Nephron (organoid): ENCODE measurements around the gene SALL3.

ENCODE experiments used
- H3K27ac Mint-ChIP-seq, 3 experiments: 2 replicates each; pipeline ENCODE4 v1.8.0; 2020; ENCODE audit warnings: mixed read lengths in 3 of 3, mild to moderate bottlenecking in 2 of 3, moderate library complexity in 1 of 3
- H3K27me3 Mint-ChIP-seq: 2 replicates; pipeline ENCODE4 v1.8.0; 2021; ENCODE audit warnings: low read depth, mild to moderate bottlenecking, moderate library complexity, mixed read lengths
- H3K36me3 Mint-ChIP-seq: 2 replicates; pipeline ENCODE4 v1.8.0; 2020; ENCODE audit warnings: low read depth, mixed read lengths
- H3K4me1 Mint-ChIP-seq: 2 replicates; pipeline ENCODE4 v1.8.0; 2020; ENCODE audit warnings: mixed read lengths
- H3K4me3 Mint-ChIP-seq, 3 experiments: 2 replicates each; pipeline ENCODE4 v1.8.0; 2020; ENCODE audit warnings: mild to moderate bottlenecking in 3 of 3, mixed read lengths in 3 of 3, moderate library complexity in 2 of 3
- H3K9me3 Mint-ChIP-seq: 2 replicates; pipeline ENCODE4 v1.8.0; 2020; ENCODE audit warnings: mixed read lengths
- TF ChIP-seq, protein P1 (sequence below), 3 experiments: fragments of 200-600 bp; sonication (generic); IDR thresholded peaks; one replicate each; pipeline ENCODE4 v1.5.0; 2021; ENCODE audit warnings: antibody characterized with exemption in 3 of 3; ENCODE audit not compliant: unreplicated experiment in 3 of 3

The SALL3 gene

DNA sequence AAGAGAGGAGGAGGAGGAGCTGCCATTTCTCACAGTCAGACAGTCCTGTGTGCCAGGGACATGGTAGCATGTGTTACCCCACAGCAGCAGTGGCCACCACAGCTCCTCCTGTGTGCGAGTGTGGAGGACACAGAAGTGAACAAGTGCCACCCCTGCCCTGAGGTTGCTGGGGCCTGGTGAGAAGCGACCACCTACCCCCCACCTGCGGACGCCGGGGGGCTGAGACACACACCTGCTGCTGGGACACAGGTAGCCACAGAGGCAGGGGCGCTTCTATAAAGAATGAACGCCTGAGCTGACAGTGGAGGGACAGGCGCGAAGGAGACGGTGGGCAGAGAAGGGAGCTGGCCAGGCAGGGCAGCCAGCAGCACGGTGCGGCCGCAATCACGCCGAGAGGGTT, 32.3 kb upstream of the SALL3 start:
- no peaks in the 10 kb centered on the region for H3K9me3 Mint-ChIP-seq
- H3K27ac Mint-ChIP-seq, result no peak overlapping the region
- no peaks in the 10 kb centered on the region for H3K4me1 Mint-ChIP-seq
- H3K4me3 Mint-ChIP-seq, result no peak overlapping the region
- TF ChIP-seq, protein P1, sequence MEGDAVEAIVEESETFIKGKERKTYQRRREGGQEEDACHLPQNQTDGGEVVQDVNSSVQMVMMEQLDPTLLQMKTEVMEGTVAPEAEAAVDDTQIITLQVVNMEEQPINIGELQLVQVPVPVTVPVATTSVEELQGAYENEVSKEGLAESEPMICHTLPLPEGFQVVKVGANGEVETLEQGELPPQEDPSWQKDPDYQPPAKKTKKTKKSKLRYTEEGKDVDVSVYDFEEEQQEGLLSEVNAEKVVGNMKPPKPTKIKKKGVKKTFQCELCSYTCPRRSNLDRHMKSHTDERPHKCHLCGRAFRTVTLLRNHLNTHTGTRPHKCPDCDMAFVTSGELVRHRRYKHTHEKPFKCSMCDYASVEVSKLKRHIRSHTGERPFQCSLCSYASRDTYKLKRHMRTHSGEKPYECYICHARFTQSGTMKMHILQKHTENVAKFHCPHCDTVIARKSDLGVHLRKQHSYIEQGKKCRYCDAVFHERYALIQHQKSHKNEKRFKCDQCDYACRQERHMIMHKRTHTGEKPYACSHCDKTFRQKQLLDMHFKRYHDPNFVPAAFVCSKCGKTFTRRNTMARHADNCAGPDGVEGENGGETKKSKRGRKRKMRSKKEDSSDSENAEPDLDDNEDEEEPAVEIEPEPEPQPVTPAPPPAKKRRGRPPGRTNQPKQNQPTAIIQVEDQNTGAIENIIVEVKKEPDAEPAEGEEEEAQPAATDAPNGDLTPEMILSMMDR (IDR thresholded peaks at IDR 0.05; ENCODE audit: unreplicated experiment in 3 of 3), result no peak
- H3K36me3 Mint-ChIP-seq, result no peaks in the 10 kb centered on the region
- peaks cover 10% of the 10 kb centered on the region for H3K27me3 Mint-ChIP-seq

DNA sequence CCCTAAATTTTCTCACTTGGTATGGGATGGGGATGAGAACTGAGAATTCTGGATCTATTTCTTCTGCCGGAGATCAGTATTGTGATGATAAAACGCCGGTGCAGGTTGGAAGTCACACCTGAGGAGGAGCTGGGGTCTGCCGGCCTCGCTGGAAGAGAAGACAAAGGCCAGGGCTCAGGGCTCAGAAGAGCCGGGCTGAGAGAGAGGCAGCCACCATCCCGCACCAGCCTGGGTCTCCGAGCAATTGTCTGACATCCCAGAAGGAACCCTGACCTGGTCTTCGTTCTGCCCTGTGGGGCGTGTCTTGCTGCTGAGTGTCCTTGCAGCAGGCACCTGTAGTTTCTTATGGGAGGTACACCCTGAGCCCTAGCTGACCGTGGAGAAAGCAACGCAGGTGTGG, 31.4 kb upstream of the SALL3 start:
- Mint-ChIP-seq H3K4me3 (no peak overlapping the region), H3K9me3 (no peaks in the 10 kb centered on the region), H3K4me1 (no peaks in the 10 kb centered on the region), H3K27me3 (peaks cover 10% of the 10 kb centered on the region), H3K27ac (no peak overlapping the region), H3K36me3 (no peaks in the 10 kb centered on the region)
- TF ChIP-seq, protein P1 (IDR thresholded peaks at IDR 0.05; ENCODE audit: unreplicated experiment in 3 of 3), result no peak

DNA sequence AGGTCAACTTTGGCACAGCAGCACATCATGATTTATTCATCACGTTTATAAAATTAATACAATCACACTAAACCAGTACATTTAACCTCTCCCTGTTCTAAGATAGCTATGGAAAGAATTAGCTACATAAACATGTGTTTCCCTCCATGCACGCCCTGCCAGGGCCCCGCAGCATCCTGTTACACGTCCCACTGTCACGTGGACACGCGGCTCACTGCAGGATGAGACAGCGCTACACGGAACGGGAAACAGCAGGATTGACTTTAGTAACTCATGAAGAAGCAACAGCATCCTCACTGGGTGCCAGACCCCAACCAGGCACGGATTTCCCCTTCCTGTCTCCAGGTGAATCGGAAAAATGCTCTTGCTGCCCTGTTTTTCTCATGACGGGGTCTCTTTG, 30.9 kb upstream of the SALL3 start:
- H3K27me3 Mint-ChIP-seq, result peaks cover 10% of the 10 kb centered on the region
- no peaks in the 10 kb centered on the region for H3K36me3 Mint-ChIP-seq
- H3K4me1 Mint-ChIP-seq, result no peaks in the 10 kb centered on the region
- TF ChIP-seq, protein P1 (IDR thresholded peaks at IDR 0.05; ENCODE audit: unreplicated experiment in 3 of 3), result no peak
- H3K4me3 Mint-ChIP-seq, result no peak overlapping the region
- no peak overlapping the region for H3K27ac Mint-ChIP-seq
- H3K9me3 Mint-ChIP-seq, result no peaks in the 10 kb centered on the region

DNA sequence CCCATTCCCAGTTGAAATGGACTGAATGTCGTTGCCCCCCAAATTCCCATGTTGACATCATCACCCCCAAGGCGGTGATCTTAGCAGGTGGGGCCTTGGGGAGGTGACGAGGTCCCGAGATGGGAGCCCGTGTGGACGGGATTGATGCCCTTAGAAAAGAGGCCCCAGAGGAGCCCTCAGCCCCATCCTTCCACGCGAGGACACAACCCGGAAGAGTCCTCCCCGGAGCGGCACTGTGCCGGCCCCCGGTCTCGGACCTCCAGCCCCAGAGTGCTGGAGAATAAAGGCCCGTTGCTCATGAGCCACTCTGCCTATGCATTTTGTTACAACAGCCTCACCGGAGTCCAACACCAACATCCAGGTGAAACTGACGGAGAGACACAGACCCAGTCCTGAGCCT, 30.4 kb upstream of the SALL3 start:
- H3K27me3 Mint-ChIP-seq, result peaks cover 10% of the 10 kb centered on the region
- H3K27ac Mint-ChIP-seq, result no peak overlapping the region
- H3K36me3 Mint-ChIP-seq, result no peaks in the 10 kb centered on the region

DNA sequence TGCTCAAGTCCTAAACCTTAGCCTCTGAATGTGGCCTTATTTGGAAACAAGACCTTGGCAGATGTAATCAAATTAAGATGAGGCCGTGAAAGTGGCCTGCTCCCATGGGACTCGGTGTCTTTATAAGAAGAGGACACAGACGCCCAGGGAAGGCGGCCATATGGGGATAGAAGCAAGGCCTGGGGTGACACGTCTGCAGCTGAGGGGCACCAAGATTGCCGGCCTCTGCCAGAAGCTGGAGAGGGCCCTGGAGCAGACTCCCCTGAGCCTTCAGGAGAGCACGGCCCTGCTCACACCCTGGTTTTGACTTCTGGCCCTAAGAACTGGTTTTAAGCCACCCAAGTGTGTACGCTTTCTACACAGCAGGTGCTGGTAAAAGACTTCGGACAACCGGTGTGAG, 29.2 kb upstream of the SALL3 start:
- H3K27me3 Mint-ChIP-seq, result peaks cover 14% of the 10 kb centered on the region
- no peak overlapping the region for H3K27ac Mint-ChIP-seq
- H3K4me3 Mint-ChIP-seq, result no peak overlapping the region
- TF ChIP-seq, protein P1 (IDR thresholded peaks at IDR 0.05; ENCODE audit: unreplicated experiment in 3 of 3), result no peak
- H3K36me3 Mint-ChIP-seq, result no peaks in the 10 kb centered on the region
- no peaks in the 10 kb centered on the region for H3K4me1 Mint-ChIP-seq
- H3K9me3 Mint-ChIP-seq, result no peaks in the 10 kb centered on the region

More for the DNA sequence above, 30.4 kb upstream of the SALL3 start:
- H3K4me3 Mint-ChIP-seq, result no peak overlapping the region
- H3K9me3 Mint-ChIP-seq, result no peaks in the 10 kb centered on the region
- H3K4me1 Mint-ChIP-seq, result no peaks in the 10 kb centered on the region
- TF ChIP-seq, protein P1 (IDR thresholded peaks at IDR 0.05; ENCODE audit: unreplicated experiment in 3 of 3), result no peak

DNA sequence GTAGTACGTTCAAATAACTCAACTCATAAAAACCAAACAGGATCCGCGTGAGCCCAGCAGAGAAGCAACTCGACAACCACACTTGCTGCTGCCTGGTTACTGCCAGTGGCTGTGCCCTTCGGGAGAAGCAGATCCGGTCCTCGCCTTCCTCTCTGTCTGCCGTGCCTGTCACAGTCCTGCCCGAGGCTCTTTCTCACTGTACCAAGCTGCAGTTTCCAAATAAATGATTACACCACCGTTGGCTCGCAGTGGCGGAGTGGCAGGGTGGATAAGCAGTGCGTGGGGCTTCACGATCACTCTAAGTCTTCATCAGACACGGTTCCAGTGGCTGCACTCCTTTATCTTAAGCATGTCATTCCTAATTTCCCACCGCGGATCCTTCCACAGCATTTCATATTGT, 26.1 kb upstream of the SALL3 start:
- peaks cover 4% of the 10 kb centered on the region for H3K27me3 Mint-ChIP-seq
- H3K4me1 Mint-ChIP-seq, result no peaks in the 10 kb centered on the region
- H3K4me3 Mint-ChIP-seq, result no peak overlapping the region

More for the DNA sequence above, 26.1 kb upstream of the SALL3 start:
- no peak overlapping the region for H3K27ac Mint-ChIP-seq
- TF ChIP-seq, protein P1 (IDR thresholded peaks at IDR 0.05; ENCODE audit: unreplicated experiment in 3 of 3), result no peak
- H3K9me3 Mint-ChIP-seq, result no peaks in the 10 kb centered on the region
- H3K36me3 Mint-ChIP-seq, result no peaks in the 10 kb centered on the region
